Spleen (tissue), 7 donors: Measurements from ENCODE around the gene CAPZA2.
"Not testable (repeated sequence)": the region's sequence is repeated elsewhere in the genome, so short reads cannot be mapped to it uniquely, and the experiment has no call there.

ENCODE experiments used
- CTCF ChIP-seq, 11 experiments: fragments of 200-600 bp in 7 of 11; fragments of 450-650 bp in 4 of 11; sonication (generic) in 4 of 11; IDR thresholded peaks in 8 of 11; conservative IDR thresholded peaks in 3 of 11; 1 replicate in 7 of 11; 2 replicates in 4 of 11; pipeline versions ENCODE4 v1.4.0 to v1.8.0; 2016 to 2021; ENCODE audit warnings: antibody characterized with exemption in 11 of 11, inconsistent platforms in 4 of 11, mild to moderate bottlenecking in 1 of 11
- POLR2A ChIP-seq, 3 donors: fragments of 450-650 bp; IDR thresholded peaks; one replicate each; pipeline ENCODE4 v1.5.1; 2017; ENCODE audit warnings: antibody characterized with exemption in 3 of 3, mild to moderate bottlenecking in 1 of 3
- donor health status: DM: no; HTN: no; CAD: no; lungs with moderate emphysema.
- donor health status: DM: no; HTN: no; CAD: no.
- donor health status: DM: no; HTN: no; CAD: no.

- not testable (repeated sequence) for TF ChIP-seq POLR2A (IDR thresholded peaks at IDR 0.05); CTCF (IDR thresholded peaks at IDR 0.05 in 8 of 11, conservative IDR thresholded peaks at IDR 0.05 in 3 of 11)
Measured at GRCh38 chr7:116961966-116962673, 99.7 kb downstream of the CAPZA2 start.
